Measurements from ENCODE around the gene SNCAIP.

DNA sequence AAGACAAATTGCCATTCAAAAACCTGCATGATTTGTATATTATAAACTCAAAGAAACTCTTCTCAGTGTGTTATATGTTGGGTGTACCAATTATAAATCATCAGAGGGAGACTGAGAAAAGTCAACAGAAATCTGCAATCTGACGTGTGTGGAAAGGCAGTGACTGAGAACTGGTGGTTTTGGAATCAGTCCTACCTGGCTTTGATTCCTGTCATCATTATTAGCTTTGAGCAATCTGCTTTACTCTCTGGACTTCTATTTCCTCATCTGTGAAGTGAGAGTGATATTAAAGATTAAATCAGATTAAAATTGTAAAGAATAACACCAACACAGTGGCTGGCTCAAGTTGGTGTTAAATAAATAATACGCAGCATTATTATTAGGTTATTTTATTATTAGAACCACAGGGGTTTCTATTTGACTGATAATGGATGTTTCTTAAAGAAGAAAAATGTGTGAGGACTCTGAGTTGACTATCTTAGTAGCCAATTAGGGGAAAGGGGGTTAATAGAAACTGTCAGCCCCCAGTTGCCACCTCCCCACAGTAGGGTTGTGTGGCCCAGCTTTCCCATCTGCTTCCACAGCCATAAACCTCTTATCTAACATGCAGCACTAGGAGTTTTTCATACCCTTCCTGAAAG, 59.6 kb downstream of the SNCAIP start:
- TF ChIP-seq, protein P1, sequence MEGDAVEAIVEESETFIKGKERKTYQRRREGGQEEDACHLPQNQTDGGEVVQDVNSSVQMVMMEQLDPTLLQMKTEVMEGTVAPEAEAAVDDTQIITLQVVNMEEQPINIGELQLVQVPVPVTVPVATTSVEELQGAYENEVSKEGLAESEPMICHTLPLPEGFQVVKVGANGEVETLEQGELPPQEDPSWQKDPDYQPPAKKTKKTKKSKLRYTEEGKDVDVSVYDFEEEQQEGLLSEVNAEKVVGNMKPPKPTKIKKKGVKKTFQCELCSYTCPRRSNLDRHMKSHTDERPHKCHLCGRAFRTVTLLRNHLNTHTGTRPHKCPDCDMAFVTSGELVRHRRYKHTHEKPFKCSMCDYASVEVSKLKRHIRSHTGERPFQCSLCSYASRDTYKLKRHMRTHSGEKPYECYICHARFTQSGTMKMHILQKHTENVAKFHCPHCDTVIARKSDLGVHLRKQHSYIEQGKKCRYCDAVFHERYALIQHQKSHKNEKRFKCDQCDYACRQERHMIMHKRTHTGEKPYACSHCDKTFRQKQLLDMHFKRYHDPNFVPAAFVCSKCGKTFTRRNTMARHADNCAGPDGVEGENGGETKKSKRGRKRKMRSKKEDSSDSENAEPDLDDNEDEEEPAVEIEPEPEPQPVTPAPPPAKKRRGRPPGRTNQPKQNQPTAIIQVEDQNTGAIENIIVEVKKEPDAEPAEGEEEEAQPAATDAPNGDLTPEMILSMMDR (IDR thresholded peaks at IDR 0.05) = no peak
- no peak for TF ChIP-seq POLR2A (IDR thresholded peaks at IDR 0.05)
